Brain microvascular endothelial cell (primary cell): ENCODE results near the gene TMPRSS6.
A peak's percentile ranks its signal among the peaks of the same experiment; 100 is the strongest.

Source experiments
- DNase-seq: peaks from one replicate; pipeline ENCODE4 v3.0.0-alpha.2; 2020
- H3K27ac ChIP-seq: fragments of 250-450 bp; sonication (Bioruptor Pico); 2 replicates; pipeline ENCODE4 v1.5.1; 2020; ENCODE audit warnings: mild to moderate bottlenecking, moderate library complexity
- H3K27me3 ChIP-seq: fragments of 250-450 bp; sonication (Bioruptor Pico); replicated peaks from 2 replicates; pipeline ENCODE4 v1.5.1; 2020; ENCODE audit warnings: mild to moderate bottlenecking
- H3K36me3 ChIP-seq: fragments of 250-450 bp; sonication (Bioruptor Pico); replicated peaks from 2 replicates; pipeline ENCODE4 v1.5.1; 2020; ENCODE audit warnings: mild to moderate bottlenecking
- H3K4me3 ChIP-seq: 2 replicates; pipeline ENCODE4 v1.5.1; 2011; ENCODE audit warnings: low read depth, mild to moderate bottlenecking, control low read depth, low read length, moderate library complexity
- in situ Hi-C: cut with HindIII; loops from 2 replicates; pipeline ENCODE4 v1.10.0; 2017; ENCODE audit warnings: low sequenced_read_pairs, low pct_ligation_motif_present
- TF ChIP-seq, protein P1 (sequence below): IDR thresholded peaks from 2 replicates; pipeline ENCODE4 v1.5.1; 2011; ENCODE audit warnings: low read depth, mild to moderate bottlenecking, moderate library complexity, low read length, control low read depth, inconsistent platforms; ENCODE audit errors: missing control alignments

Gene TMPRSS6

GRCh38 chr22:37021710-37022482 lies 87.6 kb downstream of the TMPRSS6 start:
- H3K27ac ChIP-seq = no peak overlapping the region
- TF ChIP-seq, protein P1, sequence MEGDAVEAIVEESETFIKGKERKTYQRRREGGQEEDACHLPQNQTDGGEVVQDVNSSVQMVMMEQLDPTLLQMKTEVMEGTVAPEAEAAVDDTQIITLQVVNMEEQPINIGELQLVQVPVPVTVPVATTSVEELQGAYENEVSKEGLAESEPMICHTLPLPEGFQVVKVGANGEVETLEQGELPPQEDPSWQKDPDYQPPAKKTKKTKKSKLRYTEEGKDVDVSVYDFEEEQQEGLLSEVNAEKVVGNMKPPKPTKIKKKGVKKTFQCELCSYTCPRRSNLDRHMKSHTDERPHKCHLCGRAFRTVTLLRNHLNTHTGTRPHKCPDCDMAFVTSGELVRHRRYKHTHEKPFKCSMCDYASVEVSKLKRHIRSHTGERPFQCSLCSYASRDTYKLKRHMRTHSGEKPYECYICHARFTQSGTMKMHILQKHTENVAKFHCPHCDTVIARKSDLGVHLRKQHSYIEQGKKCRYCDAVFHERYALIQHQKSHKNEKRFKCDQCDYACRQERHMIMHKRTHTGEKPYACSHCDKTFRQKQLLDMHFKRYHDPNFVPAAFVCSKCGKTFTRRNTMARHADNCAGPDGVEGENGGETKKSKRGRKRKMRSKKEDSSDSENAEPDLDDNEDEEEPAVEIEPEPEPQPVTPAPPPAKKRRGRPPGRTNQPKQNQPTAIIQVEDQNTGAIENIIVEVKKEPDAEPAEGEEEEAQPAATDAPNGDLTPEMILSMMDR = peak; percentile 89
- in situ Hi-C loops = no loop called here
- no peaks in the 10 kb centered on the region for H3K27me3 ChIP-seq
- H3K36me3 ChIP-seq = peaks cover 28% of the 10 kb centered on the region
- H3K4me3 ChIP-seq = no peak overlapping the region
- no peak for DNase-seq

DNA sequence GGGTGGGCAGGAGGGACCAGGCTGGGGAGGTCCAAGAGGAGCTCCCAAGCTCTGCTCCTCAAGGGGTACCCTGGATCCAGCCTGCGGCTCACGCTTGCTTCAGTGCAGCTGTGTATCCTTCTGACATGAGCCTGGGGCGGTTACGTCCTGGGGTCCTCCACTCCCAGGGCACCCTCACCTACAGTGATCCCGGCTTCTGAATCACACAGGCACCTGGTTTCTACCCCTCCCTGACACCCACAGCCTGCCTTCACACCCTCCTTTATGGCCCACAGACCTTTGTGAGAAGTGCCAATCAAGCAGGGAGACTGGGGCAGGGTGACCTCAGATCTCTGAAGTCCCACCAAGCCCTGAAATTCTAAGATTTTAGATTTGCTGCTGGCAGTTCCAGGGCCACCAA lies 88.5 kb downstream of the TMPRSS6 start:
- Histone ChIP-seq H3K27ac (no peak overlapping the region), H3K4me3 (no peak overlapping the region), H3K27me3 (no peaks in the 10 kb centered on the region), H3K36me3 (peaks cover 22% of the 10 kb centered on the region)
- in situ Hi-C loops = no loop called here
- TF ChIP-seq, protein P1 = no peak
- DNase-seq = no peak

DNA sequence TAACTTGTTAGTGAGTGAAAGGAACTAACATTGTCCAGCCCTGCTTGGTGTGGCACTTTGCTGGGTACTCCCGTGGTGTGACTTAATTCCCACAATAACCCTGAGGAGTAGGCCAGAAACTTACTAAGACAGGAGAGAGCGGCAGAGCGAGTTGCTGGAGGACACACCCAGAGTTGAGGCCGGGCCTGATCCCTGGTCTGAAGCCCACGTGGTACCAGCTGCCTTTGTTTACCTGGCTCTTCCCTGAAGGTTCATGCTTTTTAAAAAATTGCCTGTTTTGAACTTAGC lies 89.4 kb downstream of the TMPRSS6 start:
- H3K27ac ChIP-seq = peak overlapping the region; percentile 78
- TF ChIP-seq, protein P1 = no peak
- DNase-seq = peak; percentile 29
- in situ Hi-C loops = no loop called here
- peaks cover 16% of the 10 kb centered on the region for H3K36me3 ChIP-seq
- no peaks in the 10 kb centered on the region for H3K27me3 ChIP-seq
- H3K4me3 ChIP-seq = peak overlapping the region; percentile 86

DNA sequence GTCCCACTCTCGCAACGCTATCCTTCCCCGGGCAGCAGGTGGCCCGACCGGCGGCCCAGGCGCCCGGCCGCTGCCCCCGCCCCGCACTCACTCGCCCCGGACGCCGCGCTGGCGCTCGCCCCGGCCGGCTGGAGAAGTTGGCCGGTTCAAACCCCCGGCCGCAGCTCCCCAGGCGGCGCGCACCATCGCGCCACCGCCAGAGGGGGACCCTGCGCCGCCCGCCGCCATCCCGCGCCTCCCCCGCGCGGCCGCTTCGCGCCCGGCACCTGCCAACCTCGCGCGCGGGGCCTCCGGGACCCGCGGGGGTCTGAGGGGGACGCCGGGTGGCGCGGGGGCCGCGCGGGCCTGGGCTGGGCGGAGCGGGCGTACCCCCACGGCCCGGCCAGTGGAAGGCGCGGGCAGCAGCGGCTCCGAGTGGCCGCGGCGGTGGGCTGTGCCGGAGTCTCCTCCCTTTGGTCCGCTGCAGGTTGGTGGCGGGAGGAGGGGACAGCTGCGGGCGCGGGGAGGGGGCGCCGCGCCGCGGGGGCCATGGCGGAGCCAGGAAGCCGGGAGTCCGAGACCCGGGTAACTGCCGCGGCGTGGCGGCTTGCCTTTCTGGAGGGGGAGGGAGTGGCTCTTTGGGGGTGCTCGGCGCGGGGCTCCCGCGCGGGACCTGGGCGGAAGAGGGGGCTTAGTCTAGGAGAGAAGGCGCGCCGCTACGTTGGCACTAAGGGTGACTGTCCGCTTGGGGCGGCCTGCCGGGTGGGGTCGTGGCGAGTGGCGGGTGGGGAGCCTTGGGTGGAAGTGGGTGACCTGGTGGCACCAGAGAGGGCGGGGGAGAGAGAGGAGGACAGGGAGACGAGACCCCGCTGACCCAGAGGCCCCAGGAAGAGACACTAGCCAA lies 90.0 kb downstream of the TMPRSS6 start, which contains the start of the genes MPST and TST:
TSS of gene MPST (plus strand) at position 434 of the 883 bp plus-strand sequence. CDS start at position 529, 95 bp downstream.
TSS of gene TST (minus strand) at position 139 of the 883 bp plus-strand sequence. CDS start 715 bp downstream, outside the sequence.
- no peaks in the 10 kb centered on the region for H3K27me3 ChIP-seq
- H3K36me3 ChIP-seq = peaks cover 10% of the 10 kb centered on the region
- in situ Hi-C loops = no loop called here
- peak within 1 kb of the TSS; percentile 78 for H3K27ac ChIP-seq
- peak within 1 kb of the TSS; percentile 86 for H3K4me3 ChIP-seq
- peak; percentile 29 for DNase-seq
- TF ChIP-seq, protein P1 = no peak

GRCh38 chr22:37018815-37019308 lies 90.7 kb downstream of the TMPRSS6 start:
- TF ChIP-seq, protein P1 = no peak
- peaks cover 6% of the 10 kb centered on the region for H3K36me3 ChIP-seq
- peak; percentile 19 for DNase-seq
- in situ Hi-C loops = no loop called here
- no peaks in the 10 kb centered on the region for H3K27me3 ChIP-seq
- H3K27ac ChIP-seq = peak overlapping the region; percentile 78
- H3K4me3 ChIP-seq = peak overlapping the region; percentile 76
